GM11168 (cell line): ENCODE data around the gene CENPC.

Experiments
- in situ Hi-C: fragments of 300-500 bp; cut with MboI; formaldehyde crosslinking; loops from one replicate; pipeline ENCODE4 v1.12.0; 2022; ENCODE audit warnings: low sequenced_read_pairs; ENCODE audit not compliant: unreplicated experiment

The CENPC gene, protein sequence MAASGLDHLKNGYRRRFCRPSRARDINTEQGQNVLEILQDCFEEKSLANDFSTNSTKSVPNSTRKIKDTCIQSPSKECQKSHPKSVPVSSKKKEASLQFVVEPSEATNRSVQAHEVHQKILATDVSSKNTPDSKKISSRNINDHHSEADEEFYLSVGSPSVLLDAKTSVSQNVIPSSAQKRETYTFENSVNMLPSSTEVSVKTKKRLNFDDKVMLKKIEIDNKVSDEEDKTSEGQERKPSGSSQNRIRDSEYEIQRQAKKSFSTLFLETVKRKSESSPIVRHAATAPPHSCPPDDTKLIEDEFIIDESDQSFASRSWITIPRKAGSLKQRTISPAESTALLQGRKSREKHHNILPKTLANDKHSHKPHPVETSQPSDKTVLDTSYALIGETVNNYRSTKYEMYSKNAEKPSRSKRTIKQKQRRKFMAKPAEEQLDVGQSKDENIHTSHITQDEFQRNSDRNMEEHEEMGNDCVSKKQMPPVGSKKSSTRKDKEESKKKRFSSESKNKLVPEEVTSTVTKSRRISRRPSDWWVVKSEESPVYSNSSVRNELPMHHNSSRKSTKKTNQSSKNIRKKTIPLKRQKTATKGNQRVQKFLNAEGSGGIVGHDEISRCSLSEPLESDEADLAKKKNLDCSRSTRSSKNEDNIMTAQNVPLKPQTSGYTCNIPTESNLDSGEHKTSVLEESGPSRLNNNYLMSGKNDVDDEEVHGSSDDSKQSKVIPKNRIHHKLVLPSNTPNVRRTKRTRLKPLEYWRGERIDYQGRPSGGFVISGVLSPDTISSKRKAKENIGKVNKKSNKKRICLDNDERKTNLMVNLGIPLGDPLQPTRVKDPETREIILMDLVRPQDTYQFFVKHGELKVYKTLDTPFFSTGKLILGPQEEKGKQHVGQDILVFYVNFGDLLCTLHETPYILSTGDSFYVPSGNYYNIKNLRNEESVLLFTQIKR

GRCh38 chr4:67545199-67546003, at the start of gene CENPC:
TSS of gene CENPC (minus strand) at chr4:67545503. CDS start at chr4:67545355, 148 bp downstream.
- in situ Hi-C loops, result loop anchor here (10.0 kb wide), 1 partner anchor 159 kb away; the partner anchor contains the start of gene UBA6

GRCh38 chr4:67593741-67594175, 48.5 kb upstream of the CENPC start:
- in situ Hi-C loops, result no loop called here

- in situ Hi-C loops, result no loop called here
Measured at GRCh38 chr4:67587156-67587555, 41.9 kb upstream of the CENPC start.

- in situ Hi-C loops, result no loop called here
Measured at GRCh38 chr4:67584496-67584895, 39.2 kb upstream of the CENPC start.

- in situ Hi-C loops, result no loop called here
Measured at GRCh38 chr4:67581913-67582312, 36.6 kb upstream of the CENPC start.

DNA sequence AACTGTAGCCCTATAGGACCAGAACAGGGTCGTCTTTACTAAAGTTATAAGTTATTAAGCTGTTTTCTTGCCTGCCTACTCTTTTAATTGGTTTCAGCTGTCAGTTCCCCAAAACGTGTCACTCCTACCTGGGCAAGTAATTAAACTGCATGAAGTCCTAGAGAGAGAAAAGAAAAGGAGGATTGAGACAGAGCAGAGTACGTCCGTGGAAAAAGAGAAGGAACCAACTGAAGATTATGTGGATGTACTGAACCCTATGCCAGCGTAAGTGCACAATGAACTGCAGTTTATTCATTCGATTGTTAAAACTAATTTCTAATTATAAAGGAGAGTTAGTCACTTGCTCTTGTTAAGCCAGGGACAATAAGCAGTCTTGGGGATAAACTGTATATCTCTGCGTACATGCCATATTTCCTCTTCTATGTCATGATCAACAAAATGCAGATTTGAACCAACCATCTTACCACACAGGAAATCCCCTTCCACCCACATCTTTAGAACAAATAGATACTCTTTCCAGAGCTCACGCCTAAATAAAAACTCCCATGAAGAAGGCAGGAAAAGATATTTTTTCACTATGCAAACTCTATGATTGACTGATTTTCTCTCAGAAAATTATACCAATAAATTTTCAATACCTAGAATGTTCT, 36.0 kb upstream of the CENPC start:
- in situ Hi-C loops, result no loop called here

GRCh38 chr4:67580577-67580976, 35.3 kb upstream of the CENPC start:
- in situ Hi-C loops, result no loop called here

GRCh38 chr4:67576538-67576937, 31.2 kb upstream of the CENPC start:
- in situ Hi-C loops, result no loop called here

GRCh38 chr4:67576059-67576466, 30.8 kb upstream of the CENPC start:
- in situ Hi-C loops, result no loop called here

GRCh38 chr4:67575232-67576058, 30.1 kb upstream of the CENPC start:
- in situ Hi-C loops, result no loop called here

DNA sequence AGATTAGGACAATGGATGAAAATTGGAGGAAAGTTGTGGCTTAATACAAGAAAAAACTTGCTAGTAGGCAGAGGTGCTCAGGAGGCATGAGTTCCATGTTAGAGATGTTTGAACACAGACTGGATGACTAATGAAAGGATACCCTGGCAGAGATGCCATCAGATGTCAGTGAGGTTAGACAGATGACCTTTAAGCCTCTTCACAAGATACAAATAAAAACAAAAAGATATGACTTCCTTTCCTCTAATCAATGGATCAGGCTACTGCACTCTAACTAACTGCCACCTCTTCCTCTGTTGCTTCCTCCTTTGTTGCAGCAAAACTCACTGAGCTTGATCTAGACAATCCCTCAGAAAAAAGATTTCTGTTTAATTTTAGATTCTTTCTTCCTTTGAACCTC, 27.9 kb upstream of the CENPC start:
- in situ Hi-C loops, result no loop called here

- in situ Hi-C loops, result no loop called here
Measured at GRCh38 chr4:67571975-67572374, 26.7 kb upstream of the CENPC start.

GRCh38 chr4:67570537-67570936, 25.2 kb upstream of the CENPC start:
- in situ Hi-C loops, result no loop called here

DNA sequence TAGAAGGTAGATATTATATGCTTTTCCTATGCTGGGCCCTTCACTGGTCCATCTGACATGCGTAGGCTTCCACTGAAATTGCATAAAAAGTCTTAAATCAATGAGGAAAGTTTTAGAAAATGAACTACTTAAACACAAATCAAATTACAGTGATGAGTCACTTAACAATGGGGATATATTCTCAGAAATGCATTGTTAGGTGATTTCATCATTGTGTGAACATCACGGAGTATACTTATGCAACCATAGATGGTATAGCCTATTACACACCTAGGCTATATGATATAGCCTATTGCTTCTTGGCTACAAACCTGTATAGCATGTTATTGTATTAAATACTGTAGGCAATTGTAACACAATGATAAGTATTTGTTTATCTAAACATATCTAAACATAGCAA, 23.5 kb upstream of the CENPC start:
- in situ Hi-C loops, result no loop called here

GRCh38 chr4:67566335-67566734, 21.0 kb upstream of the CENPC start:
- in situ Hi-C loops, result no loop called here

- in situ Hi-C loops, result no loop called here
Measured at GRCh38 chr4:67565284-67565683, 20.0 kb upstream of the CENPC start.

GRCh38 chr4:67558493-67558892, 13.2 kb upstream of the CENPC start, which contains the start of gene STAP1:
TSS of gene STAP1 (plus strand) at chr4:67558727. CDS start at chr4:67558810, 83 bp downstream.
- in situ Hi-C loops, result no loop called here

DNA sequence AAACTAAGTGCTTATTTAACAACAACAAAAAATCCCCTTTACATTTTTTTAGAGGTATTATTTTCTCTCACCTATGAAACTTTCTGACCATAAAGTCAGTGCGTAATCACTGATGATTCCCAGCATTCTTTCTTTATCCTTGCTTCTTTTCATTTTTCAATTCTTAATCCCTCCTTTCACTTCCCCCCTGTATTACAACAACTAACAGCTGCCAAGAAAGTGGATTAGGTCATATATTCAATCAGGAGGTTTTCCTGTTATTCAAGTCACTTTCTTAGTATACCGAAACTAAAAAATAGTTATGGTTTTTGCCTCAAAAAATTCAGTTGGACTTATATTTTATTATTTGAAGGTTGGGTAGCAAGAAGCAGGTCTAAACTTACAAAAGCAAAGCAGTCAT, 11.1 kb upstream of the CENPC start:
- in situ Hi-C loops, result no loop called here

DNA sequence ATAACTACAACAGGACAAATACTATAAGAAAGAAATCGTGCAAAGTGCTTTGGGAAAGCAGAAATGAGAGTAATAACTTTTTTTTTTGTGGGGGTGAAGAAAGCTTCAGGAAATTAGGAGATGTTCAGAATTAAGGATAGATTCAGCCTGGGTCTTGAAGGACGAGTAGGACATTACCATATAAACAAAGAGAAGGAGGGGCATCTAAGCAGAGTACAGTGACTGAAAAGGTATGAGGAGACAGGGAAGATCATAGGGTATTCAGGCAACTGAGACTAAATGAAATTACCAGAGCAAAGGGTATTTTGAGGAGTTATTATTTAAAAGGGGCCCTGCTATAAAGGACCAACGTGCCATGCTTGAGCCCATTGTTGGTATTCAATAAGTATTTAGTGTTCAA, 10.1 kb upstream of the CENPC start:
- in situ Hi-C loops, result no loop called here
